ENCODE measurements around the gene HOXA3. TPM values are rescaled to one million over a fixed set of nuclear protein-coding genes. Genes with fewer than 3 reads are reported as not detected.

Gene HOXA3
- total RNA-seq, 1 donor from 2014 or later = 92.8 TPM

GRCh38 chr7:27126596-27127327 is 25.6 kb downstream of the HOXA3 start:
- no peak for TF ChIP-seq CTCF (conservative IDR thresholded peaks at IDR 0.05)
- H3K27ac Mint-ChIP-seq = peak overlapping the region; percentile 99
- H3K9me3 Mint-ChIP-seq = no peaks in the 10 kb centered on the region
- DNase-seq (ENCODE audit: extremely low spot score, unreplicated experiment) = no peak
- H3K4me3 Mint-ChIP-seq = peak overlapping the region; percentile 91
- peaks cover 43% of the 10 kb centered on the region for H3K27me3 Mint-ChIP-seq
- peaks cover 37% of the 10 kb centered on the region for H3K36me3 Mint-ChIP-seq
- H3K4me1 Mint-ChIP-seq (ENCODE audit: unreplicated experiment) = peaks cover 61% of the 10 kb centered on the region

DNA sequence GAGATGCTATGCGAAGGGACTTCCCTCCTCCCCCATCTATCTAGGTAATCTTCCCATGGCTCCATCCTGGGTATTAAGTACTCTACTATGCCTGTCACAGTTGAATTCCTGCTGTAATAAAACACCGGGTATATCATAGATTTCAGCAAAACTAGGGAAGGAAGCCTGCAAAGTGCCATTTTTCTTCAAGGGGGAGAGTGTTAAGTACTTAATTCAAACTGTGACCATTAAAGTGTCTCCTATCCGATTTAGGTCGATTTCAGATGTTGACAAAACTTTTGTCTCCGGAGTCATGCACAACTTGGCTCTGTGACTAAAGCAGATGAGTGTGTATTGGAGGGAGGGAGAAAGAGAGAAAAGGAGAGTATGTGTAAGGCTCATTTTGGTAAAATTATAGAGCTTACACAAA is 26.4 kb downstream of the HOXA3 start:
- peaks cover 41% of the 10 kb centered on the region for H3K27me3 Mint-ChIP-seq
- H3K27ac Mint-ChIP-seq = peak overlapping the region; percentile 99
- no peaks in the 10 kb centered on the region for H3K9me3 Mint-ChIP-seq
- H3K36me3 Mint-ChIP-seq = peaks cover 43% of the 10 kb centered on the region
- peaks cover 56% of the 10 kb centered on the region for H3K4me1 Mint-ChIP-seq (ENCODE audit: unreplicated experiment)
- no peak for TF ChIP-seq CTCF (conservative IDR thresholded peaks at IDR 0.05)
- no peak for DNase-seq (ENCODE audit: extremely low spot score, unreplicated experiment)
- peak overlapping the region; percentile 91 for H3K4me3 Mint-ChIP-seq

DNA sequence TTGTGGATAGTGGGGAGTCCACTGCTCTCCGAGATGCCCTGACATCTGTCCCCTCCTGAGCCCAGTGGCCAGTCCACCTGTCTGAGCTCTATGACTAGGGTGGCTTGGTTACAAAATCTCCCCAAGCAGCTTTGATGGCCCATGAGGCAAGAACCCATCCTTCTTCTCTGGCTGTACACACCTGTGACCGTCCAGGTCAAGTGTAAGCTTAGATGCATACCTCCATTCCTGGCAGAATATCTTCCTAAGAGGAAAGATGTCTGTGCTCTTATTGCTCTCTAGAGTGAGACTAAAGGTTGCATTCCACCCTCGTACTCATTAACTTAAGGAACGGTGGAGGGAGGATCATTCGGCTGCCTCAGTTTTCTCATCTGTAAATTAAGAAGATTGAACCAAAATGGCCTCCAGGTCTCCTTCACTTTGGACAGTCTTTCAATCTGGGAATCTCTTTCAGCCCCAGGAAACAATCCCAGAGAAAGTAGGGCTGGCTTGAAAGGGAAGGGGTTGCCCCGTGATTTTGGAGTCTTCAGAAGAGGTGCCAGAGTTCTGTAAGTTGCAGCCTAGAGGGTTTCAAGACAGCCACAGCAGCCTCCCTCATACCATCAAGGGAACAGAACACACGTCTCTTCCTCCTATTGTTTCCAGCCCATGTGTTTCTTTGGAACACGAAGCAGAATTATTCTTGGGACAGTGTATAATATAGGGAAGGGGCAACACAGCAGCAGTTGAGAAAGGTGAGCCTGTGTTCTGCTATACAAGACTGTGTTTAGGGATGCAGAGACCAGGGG is 27.3 kb downstream of the HOXA3 start:
- Mint-ChIP-seq H3K9me3 (no peaks in the 10 kb centered on the region), H3K4me1 (ENCODE audit: unreplicated experiment) (peaks cover 63% of the 10 kb centered on the region), H3K36me3 (peaks cover 43% of the 10 kb centered on the region), H3K27ac (peak overlapping the region; percentile 99), H3K27me3 (peaks cover 41% of the 10 kb centered on the region), H3K4me3 (peak overlapping the region; percentile 91)
- no peak for TF ChIP-seq CTCF (conservative IDR thresholded peaks at IDR 0.05)
- no peak for DNase-seq (ENCODE audit: extremely low spot score, unreplicated experiment)

- Mint-ChIP-seq H3K27me3 (peaks cover 40% of the 10 kb centered on the region), H3K36me3 (peaks cover 46% of the 10 kb centered on the region), H3K27ac (peak overlapping the region; percentile 99), H3K9me3 (no peaks in the 10 kb centered on the region), H3K4me3 (peak overlapping the region; percentile 91), H3K4me1 (ENCODE audit: unreplicated experiment) (peaks cover 71% of the 10 kb centered on the region)
- no peak for TF ChIP-seq CTCF (conservative IDR thresholded peaks at IDR 0.05)
- peak; percentile 85 for DNase-seq (ENCODE audit: extremely low spot score, unreplicated experiment)
Observed at GRCh38 chr7:27124096-27124901, 28.1 kb downstream of the HOXA3 start.

- Mint-ChIP-seq H3K9me3 (no peaks in the 10 kb centered on the region), H3K4me1 (ENCODE audit: unreplicated experiment) (peaks cover 70% of the 10 kb centered on the region), H3K4me3 (peak overlapping the region; percentile 91), H3K27ac (peak overlapping the region; percentile 99), H3K36me3 (peaks cover 44% of the 10 kb centered on the region), H3K27me3 (peaks cover 38% of the 10 kb centered on the region)
- DNase-seq (ENCODE audit: extremely low spot score, unreplicated experiment) = peak; percentile 69
- TF ChIP-seq CTCF (conservative IDR thresholded peaks at IDR 0.05) = no peak
Observed at GRCh38 chr7:27123477-27124053, 28.8 kb downstream of the HOXA3 start.

Data from type B pancreatic cell (in vitro differentiated cells).